GM18511 (cell line): ENCODE data around the gene TBC1D22A.

Experiments used
- ATAC-seq: cut with Tn5 transposase; IDR thresholded peaks from one replicate; pipeline ENCODE4 v1.9.1; 2021; ENCODE audit warnings: mild to moderate bottlenecking, moderate library complexity; ENCODE audit not compliant: unreplicated experiment

TBC1D22A gene

DNA sequence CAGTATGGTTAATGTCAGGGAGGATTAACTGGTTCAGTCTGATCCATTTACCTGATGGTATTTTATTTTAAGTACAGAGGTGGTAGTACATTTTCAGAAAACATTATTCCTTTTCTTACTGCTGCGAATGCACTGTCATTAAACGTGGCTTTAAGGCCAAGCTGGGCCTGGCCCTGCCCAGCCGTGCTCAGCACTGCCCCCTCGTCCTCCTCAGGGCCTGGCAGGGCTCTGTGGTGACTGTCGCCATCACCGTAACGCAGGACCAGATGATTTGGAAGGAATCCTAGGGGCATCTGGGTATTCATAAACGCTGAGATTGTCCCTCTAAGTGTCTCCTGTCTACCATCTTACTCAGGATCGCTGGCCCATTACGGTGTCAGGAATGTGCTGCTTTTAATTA, 302.0 kb downstream of the TBC1D22A start:
- ATAC-seq, result no peak

GRCh38 chr22:47065756-47066615, 303.5 kb downstream of the TBC1D22A start:
- no peak for ATAC-seq

DNA sequence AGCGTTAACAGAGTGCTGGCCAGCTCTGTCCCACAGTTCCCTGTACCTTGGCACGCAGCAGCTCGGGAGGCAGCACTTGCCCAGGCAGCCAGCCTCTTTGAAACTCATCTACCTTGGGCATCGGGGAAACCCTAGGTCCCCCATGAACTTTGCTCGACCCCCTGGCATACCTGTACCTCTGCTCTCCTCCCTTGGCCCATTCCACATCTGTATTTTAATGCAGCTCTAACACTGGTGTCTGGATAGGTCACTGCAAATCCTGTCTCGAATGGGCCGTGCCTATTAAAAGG, 304.1 kb downstream of the TBC1D22A start:
- ATAC-seq, result no peak

GRCh38 chr22:47067321-47067890, 305.0 kb downstream of the TBC1D22A start:
- ATAC-seq, result no peak

- no peak for ATAC-seq
Measured at GRCh38 chr22:47067911-47068625, 305.6 kb downstream of the TBC1D22A start.

DNA sequence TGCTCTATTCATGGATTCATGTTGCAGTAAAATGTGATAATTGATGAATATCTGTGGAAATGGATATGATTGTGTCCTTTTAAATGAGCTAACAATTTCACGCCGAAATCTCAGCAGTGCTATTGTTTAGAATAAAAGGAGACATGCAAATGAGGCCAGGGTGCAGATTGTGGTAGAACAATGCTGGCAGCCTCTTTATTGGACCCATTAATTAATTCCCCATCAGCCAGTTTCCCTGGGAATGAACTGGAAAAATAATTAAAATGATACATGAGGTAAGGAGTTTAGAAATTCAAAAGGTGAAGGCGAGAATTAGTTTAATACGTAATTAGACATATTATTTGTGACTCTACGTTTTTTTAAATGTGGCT, 306.2 kb downstream of the TBC1D22A start:
- no peak for ATAC-seq

- ATAC-seq, result no peak
Measured at GRCh38 chr22:47069270-47069669, 306.8 kb downstream of the TBC1D22A start.

- ATAC-seq, result no peak
Measured at GRCh38 chr22:47071078-47071806, 308.8 kb downstream of the TBC1D22A start.

GRCh38 chr22:47071807-47072641, 309.6 kb downstream of the TBC1D22A start:
- no peak for ATAC-seq

- no peak for ATAC-seq
Measured at GRCh38 chr22:47072642-47072967, 310.2 kb downstream of the TBC1D22A start.

DNA sequence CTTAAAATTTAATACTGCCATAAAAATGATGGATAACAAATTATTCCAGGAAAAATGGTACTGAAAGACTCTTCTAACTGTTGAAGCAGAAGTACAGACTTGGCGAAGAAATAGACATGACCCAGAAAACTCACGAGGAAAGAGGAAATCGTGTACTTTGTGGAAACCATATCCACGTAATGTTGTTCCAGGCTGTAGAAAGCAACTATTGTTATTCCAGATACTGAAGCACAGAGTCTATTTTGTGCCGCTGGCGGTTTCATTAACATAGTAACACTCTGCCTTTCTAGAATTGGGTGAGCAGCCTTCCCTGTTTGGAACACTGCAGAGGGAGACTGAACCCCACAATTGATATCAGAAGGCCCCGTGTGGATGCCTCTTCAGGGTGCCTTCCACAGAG, 310.6 kb downstream of the TBC1D22A start:
- ATAC-seq, result no peak

- ATAC-seq, result no peak
Measured at GRCh38 chr22:47074105-47074504, 311.7 kb downstream of the TBC1D22A start.

DNA sequence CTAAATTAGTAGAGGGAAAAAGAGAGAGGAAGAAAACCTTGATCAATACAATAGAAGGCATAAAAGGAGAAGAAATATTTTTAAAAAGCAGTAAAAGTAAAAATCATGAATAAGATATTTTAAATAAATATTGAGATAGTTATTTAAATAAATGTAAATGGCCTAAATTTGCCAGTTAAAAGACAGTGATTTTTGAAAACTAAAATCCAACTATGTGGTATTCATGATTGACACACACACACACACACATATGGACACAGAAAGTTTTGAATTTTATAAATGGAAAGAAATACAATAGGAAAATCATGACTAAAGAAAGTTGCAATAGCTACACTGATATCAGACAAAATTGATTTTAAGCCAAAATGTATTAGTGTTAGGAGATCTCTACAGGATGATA, 313.1 kb downstream of the TBC1D22A start:
- ATAC-seq, result no peak

- ATAC-seq, result no peak
Measured at GRCh38 chr22:47076758-47077157, 314.3 kb downstream of the TBC1D22A start.

DNA sequence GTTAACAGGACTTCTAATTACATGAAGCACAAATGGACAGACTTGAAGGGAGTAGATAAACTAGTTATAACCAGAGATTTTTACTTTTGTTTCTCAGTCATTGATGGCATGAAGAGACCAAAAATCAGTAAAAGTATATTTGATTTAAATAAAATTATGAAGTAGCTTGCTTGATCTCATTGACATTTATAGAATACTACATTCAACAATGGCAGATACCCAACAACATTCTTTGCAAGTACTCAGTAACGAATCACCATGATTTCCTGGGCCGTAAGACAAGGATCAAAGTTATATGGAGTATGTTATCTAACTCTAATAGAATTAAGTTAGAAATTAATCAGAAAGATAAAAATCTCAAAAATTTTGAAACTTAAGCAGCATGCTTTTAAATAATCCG, 317.6 kb downstream of the TBC1D22A start:
- no peak for ATAC-seq

DNA sequence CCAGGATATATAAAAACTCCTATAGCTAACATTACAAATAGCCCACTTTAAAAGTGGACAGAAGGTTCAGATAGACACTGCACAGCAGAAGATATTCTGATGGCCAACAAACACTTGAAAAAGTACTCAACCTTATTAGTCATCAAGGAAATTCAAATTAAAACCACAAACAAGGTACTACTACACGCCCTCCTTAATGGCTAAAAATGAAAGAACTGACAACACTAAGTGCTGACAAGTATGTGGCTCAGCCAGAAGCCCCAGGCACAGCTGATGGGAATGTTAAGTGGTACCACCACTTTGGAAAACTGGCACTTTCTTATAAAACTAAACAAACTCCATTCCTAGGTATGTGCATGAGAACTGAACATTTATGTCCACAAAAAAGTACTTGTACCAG, 320.1 kb downstream of the TBC1D22A start:
- no peak for ATAC-seq

GRCh38 chr22:47083379-47083986, 321.0 kb downstream of the TBC1D22A start:
- ATAC-seq, result no peak

DNA sequence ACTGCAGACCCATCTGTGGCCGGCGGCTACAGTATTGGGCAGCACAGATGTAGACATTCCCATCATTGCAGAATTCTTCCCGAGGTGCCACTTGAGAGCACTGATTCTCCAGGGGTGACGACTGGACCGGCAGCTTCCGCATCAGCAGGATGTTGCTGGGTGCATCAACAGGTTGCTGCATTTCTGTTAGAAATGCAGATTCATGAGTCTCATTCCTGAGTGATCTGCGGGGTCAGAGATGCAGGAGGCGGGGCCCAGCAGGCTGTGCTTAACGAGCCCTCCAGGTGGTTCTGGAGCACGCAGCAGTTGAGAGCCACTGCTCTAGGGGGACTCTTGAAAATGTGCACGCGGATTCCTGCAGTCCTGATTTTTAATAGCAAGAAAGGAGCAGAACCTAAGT, 321.8 kb downstream of the TBC1D22A start:
- no peak for ATAC-seq

DNA sequence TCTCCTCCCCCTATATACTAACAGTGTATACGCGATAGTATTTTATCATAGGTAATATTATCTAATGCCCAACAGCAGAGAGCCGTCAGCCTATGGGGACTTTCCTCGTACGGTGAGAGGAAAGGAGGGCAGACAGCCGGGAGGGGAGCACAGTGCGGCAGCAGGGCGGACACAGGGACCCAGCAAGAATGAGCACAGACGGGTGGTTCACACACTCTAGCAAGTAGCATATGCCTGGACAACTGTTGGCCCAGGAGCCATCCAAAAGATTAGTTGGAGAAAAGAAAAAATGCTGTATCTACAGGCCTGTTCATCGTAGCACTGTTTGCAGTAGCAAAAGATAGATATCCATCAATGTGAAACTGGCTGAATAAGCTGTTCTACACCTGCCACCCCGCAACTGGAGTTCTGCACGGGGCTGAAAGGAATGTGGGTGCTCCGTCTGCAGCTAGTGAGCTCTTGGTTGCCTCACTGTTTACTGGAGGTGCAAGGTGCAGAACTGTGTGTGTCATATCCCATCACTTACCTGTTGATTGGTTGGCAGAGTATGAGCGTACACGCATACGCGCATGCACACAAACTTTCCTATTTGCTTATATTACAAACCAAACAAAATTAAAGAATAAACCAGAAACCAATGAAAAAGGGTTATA, 324.3 kb downstream of the TBC1D22A start:
- ATAC-seq, result no peak
